Measurements from ENCODE around the gene PLPP4. TPM values are rescaled to one million over a fixed set of nuclear protein-coding genes. Genes with fewer than 3 reads are reported as not detected.

PLPP4 gene
- total RNA-seq, 1 experiment from 2014 or later, result not detected

DNA sequence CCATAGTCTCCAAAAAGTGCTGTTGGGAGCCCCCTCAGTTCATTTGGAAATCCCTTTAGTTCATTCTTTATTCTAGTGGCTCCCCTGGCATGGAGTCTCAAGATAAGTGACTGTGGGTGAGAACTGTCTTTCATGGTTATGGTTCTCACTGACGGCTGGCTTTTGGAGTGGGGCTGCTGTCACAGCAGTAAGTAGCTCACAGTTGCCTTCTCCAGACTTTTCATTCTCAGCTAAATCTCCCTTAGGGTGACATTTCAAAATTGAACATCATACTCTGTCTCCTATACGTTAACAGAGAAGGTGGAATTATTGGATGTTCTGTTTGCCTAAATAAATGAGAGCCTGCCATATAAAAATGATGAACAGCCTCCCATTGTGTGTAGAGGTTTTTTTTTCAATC lies 58.7 kb downstream of the PLPP4 start:
- H3K4me1 Mint-ChIP-seq, result no peaks in the 10 kb centered on the region
- no peak overlapping the region for H3K56ac ChIP-seq (ENCODE audit: insufficient read length, low read depth, low read length)
- H4K91ac ChIP-seq (ENCODE audit: insufficient read length, low read depth, low read length), result no peak overlapping the region
- H3K27ac Mint-ChIP-seq, result no peak overlapping the region
- no peak overlapping the region for H3K4ac ChIP-seq (ENCODE audit: low read depth, low read length)
- no peaks in the 10 kb centered on the region for H3K4me1 ChIP-seq (ENCODE audit: insufficient read depth, low read length)
- no peaks in the 10 kb centered on the region for H3K27me3 ChIP-seq (ENCODE audit: insufficient read depth, low read length)
- no peak overlapping the region for H3K23ac ChIP-seq (ENCODE audit: insufficient read length, low read depth, low read length)
- H3K18ac ChIP-seq (ENCODE audit: insufficient read length, low read depth, low read length), result no peak overlapping the region
- H2BK15ac ChIP-seq (ENCODE audit: low read depth, low read length), result no peak overlapping the region
- WGBS (ENCODE audit: extremely low coverage, insufficient read length, low lambda C conversion rate), result no CpG with 5 or more reads among the region's 2 CpGs
- DNase-seq, result no peak
- no peak overlapping the region for H4K5ac ChIP-seq (ENCODE audit: insufficient read length, low read depth, low read length)
- no peak overlapping the region for H3K27ac ChIP-seq (ENCODE audit: insufficient read length, low read depth, low read length)
- H4K20me1 ChIP-seq (ENCODE audit: control insufficient read depth, insufficient read depth, insufficient read length), result no peaks in the 10 kb centered on the region
- H3K4me3 Mint-ChIP-seq, result no peak overlapping the region
- H3K9ac ChIP-seq (ENCODE audit: extremely low read depth, insufficient read length, low read length), result no peak overlapping the region
- no peak overlapping the region for H3K4me2 ChIP-seq (ENCODE audit: insufficient read depth, insufficient read length, low read length)
- no peaks in the 10 kb centered on the region for H3K79me2 ChIP-seq (ENCODE audit: insufficient read depth, low read length)
- no peaks in the 10 kb centered on the region for H3K9me3 ChIP-seq (ENCODE audit: control insufficient read depth, low read depth, low read length)
- no peak overlapping the region for H2AK5ac ChIP-seq (ENCODE audit: insufficient read length, low read length)
- H3T11ph ChIP-seq (ENCODE audit: low read length), result no peak overlapping the region
- TF ChIP-seq, protein P1, sequence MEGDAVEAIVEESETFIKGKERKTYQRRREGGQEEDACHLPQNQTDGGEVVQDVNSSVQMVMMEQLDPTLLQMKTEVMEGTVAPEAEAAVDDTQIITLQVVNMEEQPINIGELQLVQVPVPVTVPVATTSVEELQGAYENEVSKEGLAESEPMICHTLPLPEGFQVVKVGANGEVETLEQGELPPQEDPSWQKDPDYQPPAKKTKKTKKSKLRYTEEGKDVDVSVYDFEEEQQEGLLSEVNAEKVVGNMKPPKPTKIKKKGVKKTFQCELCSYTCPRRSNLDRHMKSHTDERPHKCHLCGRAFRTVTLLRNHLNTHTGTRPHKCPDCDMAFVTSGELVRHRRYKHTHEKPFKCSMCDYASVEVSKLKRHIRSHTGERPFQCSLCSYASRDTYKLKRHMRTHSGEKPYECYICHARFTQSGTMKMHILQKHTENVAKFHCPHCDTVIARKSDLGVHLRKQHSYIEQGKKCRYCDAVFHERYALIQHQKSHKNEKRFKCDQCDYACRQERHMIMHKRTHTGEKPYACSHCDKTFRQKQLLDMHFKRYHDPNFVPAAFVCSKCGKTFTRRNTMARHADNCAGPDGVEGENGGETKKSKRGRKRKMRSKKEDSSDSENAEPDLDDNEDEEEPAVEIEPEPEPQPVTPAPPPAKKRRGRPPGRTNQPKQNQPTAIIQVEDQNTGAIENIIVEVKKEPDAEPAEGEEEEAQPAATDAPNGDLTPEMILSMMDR (conservative IDR thresholded peaks at IDR 0.05), result no peak
- no peak overlapping the region for H3K14ac ChIP-seq (ENCODE audit: insufficient read depth, low read length)
- H3K79me1 ChIP-seq (ENCODE audit: insufficient read depth, low read depth, low read length, poor library complexity, severe bottlenecking), result no peaks in the 10 kb centered on the region
- H2AFZ ChIP-seq (ENCODE audit: low read length), result no peak overlapping the region
- H2BK12ac ChIP-seq (ENCODE audit: insufficient read length, low read depth, low read length), result no peak overlapping the region
- H2BK20ac ChIP-seq (ENCODE audit: low read depth, low read length, poor library complexity, severe bottlenecking), result no peak overlapping the region
- no peaks in the 10 kb centered on the region for H3K36me3 Mint-ChIP-seq (ENCODE audit: insufficient read depth in 1 of 3, low read depth in 3 of 3)
- H2BK5ac ChIP-seq (ENCODE audit: insufficient read length, low read length), result no peak overlapping the region
- no peak overlapping the region for H4K8ac ChIP-seq (replicated peaks; ENCODE audit: insufficient read length, low read depth, low read length)
- no peak overlapping the region for H2BK120ac ChIP-seq (ENCODE audit: low read depth, low read length, poor library complexity, severe bottlenecking)
- H3K23me2 ChIP-seq (ENCODE audit: insufficient read length, low read depth, low read length, poor library complexity, severe bottlenecking), result no peaks in the 10 kb centered on the region
- H3K9me3 Mint-ChIP-seq, result no peaks in the 10 kb centered on the region
- peaks cover 34% of the 10 kb centered on the region for H3K27me3 Mint-ChIP-seq (ENCODE audit: low read depth)

All from H9 (cell line).